ENCODE data around the gene DNAH5. TPM values are rescaled to one million over a fixed set of nuclear protein-coding genes. Genes with fewer than 3 reads are reported as not detected.

Gene DNAH5
- total RNA-seq, 1 donor from 2014 or later, result 0.49 TPM

DNA sequence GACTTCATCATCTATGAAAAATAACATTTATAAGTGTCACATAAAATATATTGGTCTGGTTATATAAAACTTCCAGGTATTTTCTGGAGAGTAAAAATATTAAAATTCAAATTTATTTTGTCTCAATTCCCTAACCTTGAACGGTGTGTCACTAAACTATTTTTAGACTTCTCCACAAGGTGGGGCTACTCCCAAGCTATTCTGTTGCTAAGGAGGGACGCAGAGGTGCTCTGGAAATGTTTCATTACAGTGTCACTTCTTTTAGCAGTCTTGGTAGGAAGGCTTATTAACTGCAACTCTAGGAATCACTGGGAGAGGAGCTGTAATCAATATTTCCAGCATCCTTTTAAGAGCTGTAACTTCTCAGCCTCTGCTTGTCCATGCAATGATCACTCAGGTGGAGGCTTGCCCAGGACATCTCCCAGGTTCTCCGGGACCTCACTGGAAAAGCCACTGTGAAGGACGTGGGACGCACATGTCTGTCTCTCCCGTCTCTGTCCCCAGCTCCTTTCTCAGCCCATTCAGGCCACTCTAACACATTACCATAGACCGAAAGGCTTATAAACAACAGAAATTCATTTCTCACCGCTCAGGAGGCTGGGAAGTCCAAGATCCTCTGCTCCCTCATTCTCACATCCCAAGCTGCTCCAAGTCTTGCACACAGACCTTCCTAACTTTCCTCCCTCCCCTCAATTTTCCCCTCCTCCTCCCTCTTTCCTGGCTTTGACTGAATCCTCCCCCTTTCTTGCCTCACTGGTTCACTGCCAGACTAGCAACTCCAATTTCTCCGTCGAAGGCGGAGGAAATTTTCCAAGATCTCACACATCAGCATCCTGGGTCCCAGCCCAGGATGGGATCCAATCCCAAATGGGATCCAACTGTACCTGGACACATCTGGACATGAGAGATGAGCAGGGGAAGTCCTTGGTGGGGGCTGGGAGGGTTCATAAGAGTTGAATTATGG lies 32.7 kb upstream of the DNAH5 start:
- H3K4me1 ChIP-seq, result no peaks in the 10 kb centered on the region
- no peak for DNase-seq (ENCODE audit: extremely low spot score in 2 of 2)
- no peaks in the 10 kb centered on the region for H3K27me3 ChIP-seq
- TF ChIP-seq POLR2A (IDR thresholded peaks at IDR 0.05), result no peak
- no peak for TF ChIP-seq POLR2AphosphoS5 (IDR thresholded peaks at IDR 0.05; ENCODE audit: insufficient read depth in 1 of 2, low read depth in 1 of 2)
- TF ChIP-seq, protein P1, sequence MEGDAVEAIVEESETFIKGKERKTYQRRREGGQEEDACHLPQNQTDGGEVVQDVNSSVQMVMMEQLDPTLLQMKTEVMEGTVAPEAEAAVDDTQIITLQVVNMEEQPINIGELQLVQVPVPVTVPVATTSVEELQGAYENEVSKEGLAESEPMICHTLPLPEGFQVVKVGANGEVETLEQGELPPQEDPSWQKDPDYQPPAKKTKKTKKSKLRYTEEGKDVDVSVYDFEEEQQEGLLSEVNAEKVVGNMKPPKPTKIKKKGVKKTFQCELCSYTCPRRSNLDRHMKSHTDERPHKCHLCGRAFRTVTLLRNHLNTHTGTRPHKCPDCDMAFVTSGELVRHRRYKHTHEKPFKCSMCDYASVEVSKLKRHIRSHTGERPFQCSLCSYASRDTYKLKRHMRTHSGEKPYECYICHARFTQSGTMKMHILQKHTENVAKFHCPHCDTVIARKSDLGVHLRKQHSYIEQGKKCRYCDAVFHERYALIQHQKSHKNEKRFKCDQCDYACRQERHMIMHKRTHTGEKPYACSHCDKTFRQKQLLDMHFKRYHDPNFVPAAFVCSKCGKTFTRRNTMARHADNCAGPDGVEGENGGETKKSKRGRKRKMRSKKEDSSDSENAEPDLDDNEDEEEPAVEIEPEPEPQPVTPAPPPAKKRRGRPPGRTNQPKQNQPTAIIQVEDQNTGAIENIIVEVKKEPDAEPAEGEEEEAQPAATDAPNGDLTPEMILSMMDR (IDR thresholded peaks at IDR 0.05), result no peak
- H3K36me3 ChIP-seq, result no peaks in the 10 kb centered on the region
- no peak overlapping the region for H3K4me3 ChIP-seq
- intact Hi-C loops (cut with DNase I), result no loop called here
- no peak overlapping the region for H3K27ac ChIP-seq
- no peaks in the 10 kb centered on the region for H3K9me3 ChIP-seq

DNA sequence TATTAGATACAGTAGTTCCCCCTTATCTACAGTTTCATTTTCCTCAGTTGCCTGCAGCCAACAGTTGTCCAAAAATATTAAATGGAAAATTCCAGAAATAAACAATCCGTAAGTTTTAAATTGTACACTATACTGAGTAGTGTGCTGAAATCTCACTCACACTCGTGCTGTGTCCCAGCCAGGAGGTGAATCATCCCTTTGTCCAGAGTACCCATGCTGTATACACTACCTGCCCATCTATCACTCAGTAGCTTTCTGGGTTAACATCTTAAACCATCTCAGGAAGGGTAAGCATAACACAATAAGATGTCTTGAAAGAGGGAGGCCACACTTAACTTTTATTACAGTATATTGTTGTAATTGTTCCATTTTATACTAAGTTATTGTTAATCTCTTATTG lies 31.7 kb upstream of the DNAH5 start:
- no peaks in the 10 kb centered on the region for H3K36me3 ChIP-seq
- no peak overlapping the region for H3K27ac ChIP-seq
- intact Hi-C loops (cut with DNase I), result no loop called here
- no peaks in the 10 kb centered on the region for H3K4me1 ChIP-seq
- no peaks in the 10 kb centered on the region for H3K27me3 ChIP-seq
- no peaks in the 10 kb centered on the region for H3K9me3 ChIP-seq
- TF ChIP-seq, protein P1 (IDR thresholded peaks at IDR 0.05), result no peak
- TF ChIP-seq POLR2A (IDR thresholded peaks at IDR 0.05), result no peak
- TF ChIP-seq POLR2AphosphoS5 (IDR thresholded peaks at IDR 0.05; ENCODE audit: insufficient read depth in 1 of 2, low read depth in 1 of 2), result no peak
- DNase-seq (ENCODE audit: extremely low spot score in 2 of 2), result no peak
- no peak overlapping the region for H3K4me3 ChIP-seq

DNA sequence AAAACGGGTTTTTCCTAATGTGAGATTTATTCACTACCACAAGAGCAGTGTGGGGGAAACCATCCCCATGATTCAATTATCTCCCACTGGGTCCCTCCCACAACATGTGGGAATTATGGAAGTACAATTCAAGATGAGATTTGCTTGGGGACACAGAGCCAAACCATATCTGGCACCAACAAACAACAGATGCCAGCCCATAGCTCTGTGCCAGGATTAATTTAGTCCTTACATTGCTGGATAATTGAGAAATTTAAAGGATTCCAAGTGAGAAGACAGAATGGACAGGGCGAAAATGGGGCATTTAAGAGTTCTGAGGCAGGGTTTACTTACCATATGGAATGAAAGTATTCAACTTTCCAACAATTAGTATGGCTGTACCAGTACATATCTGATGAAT lies 30.8 kb upstream of the DNAH5 start:
- no peaks in the 10 kb centered on the region for H3K9me3 ChIP-seq
- no peak overlapping the region for H3K4me3 ChIP-seq
- TF ChIP-seq POLR2A (IDR thresholded peaks at IDR 0.05) (no peak), POLR2AphosphoS5 (IDR thresholded peaks at IDR 0.05; ENCODE audit: insufficient read depth in 1 of 2, low read depth in 1 of 2) (no peak)
- TF ChIP-seq, protein P1 (IDR thresholded peaks at IDR 0.05), result no peak
- H3K4me1 ChIP-seq, result no peaks in the 10 kb centered on the region
- no peak for DNase-seq (ENCODE audit: extremely low spot score in 2 of 2)
- no peaks in the 10 kb centered on the region for H3K36me3 ChIP-seq
- H3K27me3 ChIP-seq, result no peaks in the 10 kb centered on the region
- intact Hi-C loops (cut with DNase I), result no loop called here
- H3K27ac ChIP-seq, result no peak overlapping the region

DNA sequence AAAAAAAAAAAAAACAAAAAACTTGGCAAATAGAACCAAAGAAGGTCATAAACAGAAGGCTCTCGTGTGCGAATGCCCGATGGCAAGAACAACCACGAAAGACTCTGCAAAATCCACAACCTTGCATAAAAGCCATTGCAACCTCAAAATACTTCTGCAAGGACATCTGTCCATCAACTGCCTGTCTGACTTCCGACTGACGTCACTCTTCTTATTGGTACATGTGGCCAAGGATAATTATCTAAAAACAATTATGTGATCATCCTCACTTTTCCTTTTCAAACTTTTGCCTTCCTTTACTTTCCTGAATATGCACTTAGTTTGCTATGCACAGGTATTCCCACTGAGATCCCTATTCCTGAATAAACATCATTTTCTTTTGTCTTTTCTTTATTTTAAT lies 29.2 kb upstream of the DNAH5 start:
- no peak for DNase-seq (ENCODE audit: extremely low spot score in 2 of 2)
- TF ChIP-seq, protein P1 (IDR thresholded peaks at IDR 0.05), result no peak
- TF ChIP-seq POLR2AphosphoS5 (IDR thresholded peaks at IDR 0.05; ENCODE audit: insufficient read depth in 1 of 2, low read depth in 1 of 2), result no peak
- no peak for TF ChIP-seq POLR2A (IDR thresholded peaks at IDR 0.05)
- no peak overlapping the region for H3K27ac ChIP-seq
- H3K9me3 ChIP-seq, result no peaks in the 10 kb centered on the region
- no peaks in the 10 kb centered on the region for H3K36me3 ChIP-seq
- H3K27me3 ChIP-seq, result no peaks in the 10 kb centered on the region
- H3K4me3 ChIP-seq, result no peak overlapping the region
- intact Hi-C loops (cut with DNase I), result no loop called here
- H3K4me1 ChIP-seq, result no peaks in the 10 kb centered on the region

DNA sequence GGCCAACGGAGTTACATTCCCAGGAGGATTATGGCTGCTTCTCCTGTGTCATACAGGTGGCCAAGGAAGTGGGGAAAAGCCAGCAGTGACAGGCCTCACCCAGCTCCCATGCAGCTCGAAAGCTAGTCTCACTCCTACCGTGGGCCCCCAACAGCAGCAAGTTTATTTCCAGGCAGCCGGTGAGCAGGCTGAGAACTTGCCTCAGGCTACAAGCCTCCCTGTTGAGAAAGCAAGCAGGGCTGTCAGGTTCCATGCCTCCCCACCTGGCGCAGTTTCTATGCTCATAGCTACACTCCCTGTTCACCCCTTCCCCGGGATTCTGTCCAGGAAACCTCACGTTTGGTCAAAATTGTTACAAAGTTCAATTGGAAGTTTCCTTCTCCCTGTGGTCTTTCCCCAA lies 27.5 kb upstream of the DNAH5 start:
- H3K4me3 ChIP-seq, result no peak overlapping the region
- no peak overlapping the region for H3K27ac ChIP-seq
- no peaks in the 10 kb centered on the region for H3K9me3 ChIP-seq
- no peaks in the 10 kb centered on the region for H3K4me1 ChIP-seq
- no peaks in the 10 kb centered on the region for H3K36me3 ChIP-seq
- intact Hi-C loops (cut with DNase I), result no loop called here
- no peak for TF ChIP-seq POLR2A (IDR thresholded peaks at IDR 0.05)
- TF ChIP-seq, protein P1 (IDR thresholded peaks at IDR 0.05), result no peak
- no peaks in the 10 kb centered on the region for H3K27me3 ChIP-seq
- DNase-seq (ENCODE audit: extremely low spot score in 2 of 2), result no peak

Data from vagina (tissue), 2 donors.